Activated effector memory CD4-positive, alpha-beta T cell treated with Interleukin-2 at 50 U/mL for 16 hours (primary cell): ENCODE measurements around the gene RC3H2.

Source experiments
- DNase-seq: peaks from one replicate; pipeline ENCODE4 v3.0.0-alpha.2; 2020

RC3H2 gene

DNA sequence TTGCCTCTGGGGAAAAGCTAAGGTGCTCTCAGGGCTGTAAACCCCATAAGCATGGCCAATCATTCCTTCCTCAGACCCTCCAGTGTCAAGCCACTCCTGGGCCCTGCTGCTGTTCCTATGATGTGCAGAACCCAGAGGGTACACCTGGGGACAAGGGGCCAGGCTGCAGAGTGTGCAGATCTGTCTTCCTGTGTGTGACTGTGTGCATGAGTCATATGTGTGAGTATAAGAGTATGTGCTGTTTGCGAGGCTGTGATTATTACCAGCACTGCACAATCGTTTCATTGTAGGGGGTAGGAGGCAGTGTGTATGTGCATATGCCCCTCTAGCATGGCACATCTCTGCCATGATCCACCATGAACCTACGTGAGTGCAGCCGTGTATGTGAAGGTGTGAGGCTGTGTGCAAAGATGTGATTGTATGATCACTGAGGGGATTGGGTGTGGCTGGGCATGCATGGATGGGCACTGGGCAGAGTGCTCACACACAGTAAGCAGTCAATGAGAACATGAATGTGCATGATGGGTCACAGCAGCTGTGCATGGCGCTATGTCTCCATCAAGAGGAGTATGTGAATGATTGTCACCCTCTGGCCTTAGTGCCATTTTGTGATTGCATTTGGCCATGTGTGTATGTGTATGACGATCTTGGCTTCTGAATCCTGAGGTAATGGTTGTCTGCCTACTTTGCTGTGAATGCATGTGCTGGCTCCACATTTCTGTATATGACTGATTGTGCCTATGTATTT, 107.7 kb downstream of the RC3H2 start:
- DNase-seq, result no peak
